CD4-positive, alpha-beta T cell treated with Interleukin-10 for 1 hour (primary cell): ENCODE measurements around the gene BRME1.

Experiments used
- DNase-seq: peaks from one replicate; pipeline ENCODE4 v3.0.0-alpha.2; 2020

BRME1 gene

GRCh38 chr19:13905634-13906520 is at the start of gene BRME1, which contains the start of gene CC2D1A:
Gene BRME1 (minus strand): TSS chr19:13906117. CDS start chr19:13904892, 1,225 bp downstream.
Gene CC2D1A (plus strand): TSS chr19:13906201. CDS start chr19:13906442, 241 bp downstream.
- DNase-seq = peak; percentile 95

- no peak for DNase-seq
Observed at GRCh38 chr19:13954185-13954584, 48.3 kb upstream of the BRME1 start.

DNA sequence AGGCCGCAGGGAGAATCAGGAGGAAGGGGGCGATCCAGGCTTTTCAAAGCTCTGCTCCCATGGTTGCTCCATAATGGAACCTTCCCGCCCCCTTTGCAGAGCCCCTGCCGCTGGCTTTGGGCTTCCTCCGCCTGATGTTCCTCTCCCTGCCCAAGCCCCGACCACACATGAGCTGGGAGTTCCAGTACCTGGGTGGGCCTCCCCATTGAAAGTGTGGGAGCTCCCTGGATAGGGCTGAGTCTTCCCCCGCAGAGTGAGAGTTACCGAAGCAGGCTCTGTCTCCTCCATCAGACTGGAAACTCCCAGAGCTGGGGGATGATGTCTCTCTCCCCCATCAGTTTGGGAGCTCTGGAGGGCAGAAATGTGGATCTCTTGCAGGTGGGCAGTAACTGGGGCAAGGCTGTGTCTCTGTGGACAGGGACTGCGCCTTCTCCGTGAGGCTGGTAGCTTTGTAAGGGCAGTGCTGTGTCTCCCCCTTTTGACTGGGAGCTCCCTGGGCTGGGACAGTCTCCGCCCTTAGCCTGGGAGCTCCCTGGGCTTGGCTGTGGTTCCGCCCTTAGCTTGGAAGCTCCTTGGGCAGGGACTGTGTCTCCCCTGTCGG is 47.1 kb upstream of the BRME1 start:
- DNase-seq = no peak

DNA sequence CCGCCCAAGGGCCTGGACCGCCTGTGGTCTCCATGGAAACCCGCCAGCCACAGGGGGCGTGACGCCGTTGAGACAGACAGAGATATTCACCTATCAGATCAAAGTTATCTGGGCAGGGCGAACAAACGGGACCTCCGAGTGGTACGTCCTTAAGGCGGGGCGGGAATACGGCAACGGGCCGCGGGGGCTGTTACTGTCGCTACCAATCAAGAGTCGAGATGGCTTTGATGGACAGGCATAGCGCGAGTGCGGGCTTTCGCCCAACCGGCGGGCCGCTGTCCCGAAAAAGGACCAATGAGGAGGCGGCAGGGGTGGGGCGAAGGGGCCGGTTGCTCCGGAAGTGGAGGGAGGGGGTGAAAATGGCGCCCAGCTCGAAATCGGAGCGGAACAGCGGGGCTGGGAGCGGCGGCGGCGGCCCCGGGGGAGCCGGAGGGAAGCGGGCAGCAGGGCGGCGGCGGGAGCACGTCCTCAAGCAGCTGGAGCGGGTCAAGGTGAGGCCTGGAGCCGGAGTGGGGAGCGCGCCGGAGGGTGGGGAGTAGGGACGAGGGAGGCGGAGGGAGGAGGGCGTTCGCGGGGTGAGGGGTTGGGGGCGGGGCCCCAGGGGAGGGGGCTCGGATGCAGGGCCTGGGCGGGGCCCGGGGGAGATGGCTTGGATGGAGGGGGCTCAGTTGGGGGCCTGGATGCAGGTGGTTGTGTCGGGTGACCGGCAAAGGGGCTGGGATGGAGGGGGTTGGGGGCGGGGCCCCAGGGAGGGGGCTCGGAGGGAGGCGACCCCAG is 46.4 kb upstream of the BRME1 start, which contains the start of gene DCAF15:
TSS of gene DCAF15 (plus strand) at position 356 of the 777 bp plus-strand sequence. CDS start at position 360, 4 bp downstream.
- peak; percentile 100 for DNase-seq

DNA sequence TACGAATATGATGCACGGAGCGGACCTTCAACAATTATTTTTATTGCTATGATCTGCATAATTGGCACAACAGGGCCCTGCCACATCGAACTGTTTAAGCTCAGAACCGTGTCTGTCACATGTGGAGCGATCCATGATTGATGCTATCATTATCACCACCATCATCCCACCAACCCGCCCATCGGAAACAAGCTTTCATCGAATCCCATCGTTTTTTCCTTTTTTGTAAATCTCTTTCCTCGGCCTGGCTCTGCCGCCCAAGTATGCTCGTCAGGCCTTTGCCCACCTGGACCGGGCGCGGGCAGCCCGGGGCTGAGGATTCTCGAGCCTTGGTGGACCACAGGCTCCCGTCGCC is 45.9 kb upstream of the BRME1 start:
- no peak for DNase-seq

GRCh38 chr19:13951043-13951442 is 45.1 kb upstream of the BRME1 start:
- DNase-seq = no peak

DNA sequence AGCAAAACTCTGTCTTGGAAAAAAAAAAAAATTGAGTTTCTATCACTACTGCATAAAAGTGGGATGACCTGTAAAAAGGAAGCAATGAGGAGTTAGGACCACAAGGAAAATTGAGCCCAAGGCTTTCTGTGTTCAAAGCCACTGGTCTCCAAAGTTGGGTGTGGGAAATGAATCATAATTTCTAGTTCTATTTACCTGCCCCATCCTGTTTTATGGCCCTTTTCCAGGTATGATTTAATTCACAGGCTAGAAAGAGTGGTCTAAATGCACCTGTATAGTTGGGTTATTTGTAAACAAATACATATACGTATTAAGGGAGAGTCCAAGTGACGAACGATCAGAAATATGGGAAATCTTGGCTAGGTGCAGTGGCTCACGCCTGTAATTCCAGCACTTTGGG is 40.5 kb upstream of the BRME1 start:
- DNase-seq = no peak

GRCh38 chr19:13942023-13942684 is 36.2 kb upstream of the BRME1 start:
- no peak for DNase-seq

DNA sequence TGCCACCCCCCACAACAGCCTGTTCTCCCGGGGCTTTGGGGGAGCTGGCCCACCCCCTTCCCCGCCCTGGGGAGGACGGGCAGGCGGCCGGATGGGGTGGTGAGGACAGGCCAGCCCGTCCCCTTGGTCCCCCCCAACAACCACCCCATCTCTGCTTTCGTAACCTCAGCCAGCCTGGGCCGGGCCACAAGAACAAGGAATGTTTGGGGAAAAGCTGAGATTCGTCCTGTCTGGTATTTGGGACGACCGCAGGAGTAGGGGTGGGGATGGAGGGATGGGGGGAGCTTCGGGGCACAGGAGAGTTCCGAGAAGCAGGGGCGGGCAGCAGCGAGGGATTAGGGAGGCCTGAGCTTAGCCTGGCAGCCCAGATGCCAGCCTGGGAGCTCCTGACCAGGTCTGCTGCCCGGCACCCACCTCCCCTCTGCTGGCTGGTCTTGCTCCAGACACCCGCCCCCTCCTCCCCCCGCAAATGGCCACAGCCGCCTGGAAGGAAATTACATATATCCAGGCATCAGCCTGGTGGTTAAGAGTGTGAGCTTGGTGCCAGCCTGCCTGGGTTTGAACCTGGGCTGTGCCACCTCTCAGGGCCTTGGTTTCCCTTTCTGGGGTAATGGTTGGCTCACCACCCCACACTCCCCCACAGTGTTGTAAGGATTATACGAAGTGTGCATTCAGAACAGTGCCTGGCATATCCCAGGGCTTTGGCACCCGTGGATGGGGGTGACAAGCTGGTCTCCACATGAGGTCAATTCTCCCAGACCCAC is 32.6 kb upstream of the BRME1 start, which contains the start of gene PODNL1:
TSS of gene PODNL1 (minus strand) at position 117 of the 764 bp plus-strand sequence. CDS start 236 bp downstream, outside the sequence.
- DNase-seq = no peak

- DNase-seq = no peak
Observed at GRCh38 chr19:13937479-13938300, 31.8 kb upstream of the BRME1 start.

- no peak for DNase-seq
Observed at GRCh38 chr19:13935765-13936510, 30.0 kb upstream of the BRME1 start.

- DNase-seq = no peak
Observed at GRCh38 chr19:13934785-13935109, 28.8 kb upstream of the BRME1 start.

DNA sequence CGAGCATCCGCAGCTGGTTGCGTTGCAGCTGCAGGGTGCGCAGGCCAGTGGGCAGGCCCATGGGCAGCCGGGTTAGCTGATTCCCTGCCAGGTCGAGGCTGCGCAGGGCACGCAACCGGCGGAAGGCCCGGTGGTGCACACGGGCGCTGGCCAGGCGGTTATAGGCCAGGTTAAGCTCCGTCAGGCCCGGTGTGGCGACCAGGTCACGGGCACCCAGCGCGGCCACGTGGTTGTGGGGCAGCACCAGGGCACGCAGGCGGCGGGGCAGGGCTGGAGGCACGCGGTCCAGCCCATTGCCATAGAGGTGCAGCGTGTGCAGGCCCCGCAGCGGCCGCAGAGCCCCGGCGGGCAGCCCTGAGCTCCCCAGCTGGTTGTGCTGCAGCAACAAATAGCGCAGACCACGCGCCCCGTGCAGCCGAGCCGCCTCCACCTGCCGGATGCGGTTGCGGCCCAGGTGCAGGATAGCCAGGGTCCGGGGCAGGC is 27.0 kb upstream of the BRME1 start:
- no peak for DNase-seq

DNA sequence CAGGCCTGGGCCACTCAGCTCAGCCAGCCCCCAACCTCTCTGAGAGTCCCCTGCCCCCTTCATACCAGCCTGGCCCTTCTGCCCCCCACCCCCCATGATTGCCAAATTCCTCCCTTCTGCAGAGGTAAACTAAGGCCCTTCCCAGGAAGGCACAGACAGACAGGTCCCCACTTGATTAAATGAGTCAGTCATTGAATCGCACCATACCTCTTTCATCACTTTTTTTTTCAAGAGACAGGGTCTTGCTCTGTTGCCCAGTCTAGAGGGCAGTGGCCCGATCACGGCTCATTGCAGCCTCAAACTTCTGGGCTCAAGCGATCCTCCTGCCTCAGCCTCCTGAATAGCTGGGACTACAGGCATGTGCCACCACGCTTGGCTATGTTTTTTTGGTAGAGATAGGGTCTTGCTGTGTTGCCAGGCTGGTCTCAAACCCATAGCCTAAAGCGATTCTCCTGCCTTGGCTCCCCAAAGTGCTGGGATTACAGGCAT is 26.3 kb upstream of the BRME1 start:
- DNase-seq = no peak

- DNase-seq = no peak
Observed at GRCh38 chr19:13931391-13932148, 25.7 kb upstream of the BRME1 start.

GRCh38 chr19:13930402-13930801 is 24.5 kb upstream of the BRME1 start:
- no peak for DNase-seq

- DNase-seq = no peak
Observed at GRCh38 chr19:13929956-13930355, 24.0 kb upstream of the BRME1 start.

DNA sequence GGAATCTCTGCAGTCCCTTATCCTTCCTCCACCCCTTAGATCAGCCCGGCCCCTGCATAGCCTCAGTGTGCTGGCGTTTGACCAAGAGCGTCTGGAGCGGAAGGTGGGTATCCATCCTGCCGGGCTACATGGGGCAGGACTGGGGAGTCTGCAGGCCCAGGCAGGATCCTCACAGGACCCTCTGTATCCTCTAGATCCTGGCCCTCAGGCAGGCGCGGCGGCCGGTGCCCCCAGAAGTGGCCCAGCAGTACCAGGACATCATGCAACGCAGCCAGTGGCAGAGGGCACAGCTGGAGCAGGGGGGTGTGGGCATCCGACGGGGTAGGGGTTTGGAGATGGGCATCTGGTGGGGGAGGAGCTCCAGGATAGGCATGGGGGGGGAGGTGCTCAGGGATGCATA is 23.4 kb upstream of the BRME1 start:
- no peak for DNase-seq

GRCh38 chr19:13926715-13927114 is 20.8 kb upstream of the BRME1 start:
- DNase-seq = no peak
